ENCODE measurements around the gene UMAD1. TPM values are rescaled to one million over a fixed set of nuclear protein-coding genes. Genes with fewer than 3 reads are reported as not detected.

UMAD1 gene
- total and polyA plus RNA-seq, 2 experiments from 2014 or later, result 8.4 to 12.4 TPM

DNA sequence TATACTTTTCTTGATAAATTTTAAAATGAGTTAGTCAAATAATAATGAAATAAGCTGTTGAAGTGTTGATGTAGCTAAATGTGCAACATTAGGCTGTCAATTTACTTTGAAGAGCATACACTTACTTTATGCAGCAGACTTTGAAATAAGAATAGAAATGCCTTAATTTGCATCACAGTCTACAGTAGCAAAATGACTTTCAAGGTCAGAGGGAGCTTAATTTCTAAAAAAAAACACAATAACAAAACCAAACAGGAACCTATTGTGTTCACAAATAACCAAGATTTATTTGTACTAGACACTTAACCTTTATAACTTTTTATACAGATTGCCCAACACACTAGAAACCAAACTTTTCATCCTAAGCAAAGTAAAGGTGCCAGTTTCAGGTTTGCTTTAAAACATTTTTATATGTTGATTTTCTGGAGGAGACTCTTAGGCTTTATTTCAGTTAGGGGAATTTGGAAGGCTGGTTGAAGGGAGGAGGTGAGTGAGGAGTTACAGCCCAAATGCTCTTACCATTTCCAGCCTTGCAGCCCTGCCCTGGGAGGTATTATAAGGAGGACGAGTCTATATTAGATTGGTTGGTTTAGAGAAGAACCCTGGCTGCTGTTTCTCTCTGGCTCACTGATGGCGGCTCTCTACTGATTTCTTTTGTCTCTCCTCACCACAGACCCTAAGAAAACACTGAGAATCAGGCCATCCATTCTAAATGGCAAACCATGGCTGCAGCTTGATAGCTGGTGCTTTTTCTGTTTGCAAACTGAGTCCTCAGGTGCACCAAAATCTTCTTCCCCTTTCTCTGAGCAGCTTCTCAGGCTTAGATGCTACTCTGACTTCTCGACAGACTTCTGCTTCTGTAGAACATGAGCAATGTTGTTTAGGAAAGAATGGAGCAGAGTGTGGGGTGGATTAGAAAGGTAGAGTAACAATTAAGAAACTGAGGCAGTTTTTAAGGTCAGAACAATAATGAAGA is 133.1 kb downstream of the UMAD1 start (continued):
- TF ChIP-seq, protein P1, sequence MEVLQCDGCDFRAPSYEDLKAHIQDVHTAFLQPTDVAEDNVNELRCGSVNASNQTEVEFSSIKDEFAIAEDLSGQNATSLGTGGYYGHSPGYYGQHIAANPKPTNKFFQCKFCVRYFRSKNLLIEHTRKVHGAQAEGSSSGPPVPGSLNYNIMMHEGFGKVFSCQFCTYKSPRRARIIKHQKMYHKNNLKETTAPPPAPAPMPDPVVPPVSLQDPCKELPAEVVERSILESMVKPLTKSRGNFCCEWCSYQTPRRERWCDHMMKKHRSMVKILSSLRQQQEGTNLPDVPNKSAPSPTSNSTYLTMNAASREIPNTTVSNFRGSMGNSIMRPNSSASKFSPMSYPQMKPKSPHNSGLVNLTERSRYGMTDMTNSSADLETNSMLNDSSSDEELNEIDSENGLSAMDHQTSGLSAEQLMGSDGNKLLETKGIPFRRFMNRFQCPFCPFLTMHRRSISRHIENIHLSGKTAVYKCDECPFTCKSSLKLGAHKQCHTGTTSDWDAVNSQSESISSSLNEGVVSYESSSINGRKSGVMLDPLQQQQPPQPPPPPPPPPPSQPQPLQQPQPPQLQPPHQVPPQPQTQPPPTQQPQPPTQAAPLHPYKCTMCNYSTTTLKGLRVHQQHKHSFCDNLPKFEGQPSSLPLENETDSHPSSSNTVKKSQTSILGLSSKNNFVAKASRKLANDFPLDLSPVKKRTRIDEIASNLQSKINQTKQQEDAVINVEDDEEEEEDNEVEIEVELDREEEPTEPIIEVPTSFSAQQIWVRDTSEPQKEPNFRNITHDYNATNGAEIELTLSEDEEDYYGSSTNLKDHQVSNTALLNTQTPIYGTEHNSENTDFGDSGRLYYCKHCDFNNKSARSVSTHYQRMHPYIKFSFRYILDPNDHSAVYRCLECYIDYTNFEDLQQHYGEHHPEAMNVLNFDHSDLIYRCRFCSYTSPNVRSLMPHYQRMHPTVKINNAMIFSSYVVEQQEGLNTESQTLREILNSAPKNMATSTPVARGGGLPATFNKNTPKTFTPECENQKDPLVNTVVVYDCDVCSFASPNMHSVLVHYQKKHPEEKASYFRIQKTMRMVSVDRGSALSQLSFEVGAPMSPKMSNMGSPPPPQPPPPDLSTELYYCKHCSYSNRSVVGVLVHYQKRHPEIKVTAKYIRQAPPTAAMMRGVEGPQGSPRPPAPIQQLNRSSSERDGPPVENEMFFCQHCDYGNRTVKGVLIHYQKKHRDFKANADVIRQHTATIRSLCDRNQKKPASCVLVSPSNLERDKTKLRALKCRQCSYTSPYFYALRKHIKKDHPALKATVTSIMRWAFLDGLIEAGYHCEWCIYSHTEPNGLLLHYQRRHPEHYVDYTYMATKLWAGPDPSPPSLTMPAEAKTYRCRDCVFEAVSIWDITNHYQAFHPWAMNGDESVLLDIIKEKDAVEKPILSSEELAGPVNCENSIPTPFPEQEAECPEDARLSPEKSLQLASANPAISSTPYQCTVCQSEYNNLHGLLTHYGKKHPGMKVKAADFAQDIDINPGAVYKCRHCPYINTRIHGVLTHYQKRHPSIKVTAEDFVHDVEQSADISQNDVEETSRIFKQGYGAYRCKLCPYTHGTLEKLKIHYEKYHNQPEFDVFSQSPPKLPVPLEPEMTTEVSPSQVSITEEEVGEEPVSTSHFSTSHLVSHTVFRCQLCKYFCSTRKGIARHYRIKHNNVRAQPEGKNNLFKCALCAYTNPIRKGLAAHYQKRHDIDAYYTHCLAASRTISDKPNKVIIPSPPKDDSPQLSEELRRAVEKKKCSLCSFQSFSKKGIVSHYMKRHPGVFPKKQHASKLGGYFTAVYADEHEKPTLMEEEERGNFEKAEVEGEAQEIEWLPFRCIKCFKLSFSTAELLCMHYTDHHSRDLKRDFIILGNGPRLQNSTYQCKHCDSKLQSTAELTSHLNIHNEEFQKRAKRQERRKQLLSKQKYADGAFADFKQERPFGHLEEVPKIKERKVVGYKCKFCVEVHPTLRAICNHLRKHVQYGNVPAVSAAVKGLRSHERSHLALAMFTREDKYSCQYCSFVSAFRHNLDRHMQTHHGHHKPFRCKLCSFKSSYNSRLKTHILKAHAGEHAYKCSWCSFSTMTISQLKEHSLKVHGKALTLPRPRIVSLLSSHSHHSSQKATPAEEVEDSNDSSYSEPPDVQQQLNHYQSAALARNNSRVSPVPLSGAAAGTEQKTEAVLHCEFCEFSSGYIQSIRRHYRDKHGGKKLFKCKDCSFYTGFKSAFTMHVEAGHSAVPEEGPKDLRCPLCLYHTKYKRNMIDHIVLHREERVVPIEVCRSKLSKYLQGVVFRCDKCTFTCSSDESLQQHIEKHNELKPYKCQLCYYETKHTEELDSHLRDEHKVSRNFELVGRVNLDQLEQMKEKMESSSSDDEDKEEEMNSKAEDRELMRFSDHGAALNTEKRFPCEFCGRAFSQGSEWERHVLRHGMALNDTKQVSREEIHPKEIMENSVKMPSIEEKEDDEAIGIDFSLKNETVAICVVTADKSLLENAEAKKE (CRISPR knock-in tag; IDR thresholded peaks at IDR 0.05), result no peak
- TF ChIP-seq STAT1 (IDR thresholded peaks at IDR 0.05; ENCODE audit: unreplicated experiment) (no peak), POLR2AphosphoS5 (IDR thresholded peaks at IDR 0.05; ENCODE audit: low read depth) (no peak), ZNF331 (CRISPR knock-in tag; IDR thresholded peaks at IDR 0.05; ENCODE audit: low read depth) (no peak), JUNB (IDR thresholded peaks at IDR 0.05; ENCODE audit: unreplicated experiment) (no peak), CREB1 (CRISPR knock-in tag; IDR thresholded peaks at IDR 0.05; ENCODE audit: low read depth) (no peak)
- TF ChIP-seq, protein P2, sequence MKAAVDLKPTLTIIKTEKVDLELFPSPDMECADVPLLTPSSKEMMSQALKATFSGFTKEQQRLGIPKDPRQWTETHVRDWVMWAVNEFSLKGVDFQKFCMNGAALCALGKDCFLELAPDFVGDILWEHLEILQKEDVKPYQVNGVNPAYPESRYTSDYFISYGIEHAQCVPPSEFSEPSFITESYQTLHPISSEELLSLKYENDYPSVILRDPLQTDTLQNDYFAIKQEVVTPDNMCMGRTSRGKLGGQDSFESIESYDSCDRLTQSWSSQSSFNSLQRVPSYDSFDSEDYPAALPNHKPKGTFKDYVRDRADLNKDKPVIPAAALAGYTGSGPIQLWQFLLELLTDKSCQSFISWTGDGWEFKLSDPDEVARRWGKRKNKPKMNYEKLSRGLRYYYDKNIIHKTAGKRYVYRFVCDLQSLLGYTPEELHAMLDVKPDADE (IDR thresholded peaks at IDR 0.05), result no peak

DNA sequence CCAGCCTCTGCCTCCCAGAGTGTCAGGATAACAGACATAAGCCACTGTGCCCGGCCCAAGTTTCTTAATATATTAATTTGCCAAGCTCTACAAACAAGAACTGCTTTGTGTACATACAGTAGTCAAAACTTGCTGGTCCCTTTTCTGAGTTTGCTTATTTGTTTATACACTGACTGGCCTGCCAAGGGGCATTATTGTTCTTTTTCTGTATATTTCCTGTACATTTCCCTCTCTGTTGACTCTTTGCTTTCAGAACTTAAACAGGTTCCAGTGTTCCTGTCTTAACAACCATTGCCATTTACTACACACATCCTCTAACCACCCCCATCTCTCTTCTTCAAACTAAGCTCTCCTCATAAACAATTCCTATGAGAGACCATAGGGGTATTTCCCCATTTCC is 139.3 kb downstream of the UMAD1 start:
- DNase-seq (ENCODE audit: low spot score) (no peak), ATAC-seq (no peak)
- Mint-ChIP-seq H3K4me1 (peaks cover 6% of the 10 kb centered on the region), H3K27me3 (ENCODE audit: insufficient read depth, low read depth, poor library complexity) (no peaks in the 10 kb centered on the region), H3K4me3 (no peak overlapping the region), H3K9me3 (no peaks in the 10 kb centered on the region), H3K36me3 (ENCODE audit: low read depth) (no peaks in the 10 kb centered on the region), H3K27ac (peak overlapping the region; percentile 0; the same call in 1 of the 2 replicates)
- H3K79me2 ChIP-seq (replicated peaks; ENCODE audit: insufficient read depth), result no peaks in the 10 kb centered on the region
- H4K20me1 ChIP-seq (replicated peaks; ENCODE audit: insufficient read depth), result no peaks in the 10 kb centered on the region
- H3K4me1 ChIP-seq (ENCODE audit: insufficient read depth), result no peaks in the 10 kb centered on the region
- H3K4me3 ChIP-seq, result no peak overlapping the region
- H2AFZ ChIP-seq, result no peak overlapping the region
- H3F3A ChIP-seq (replicated peaks; ENCODE audit: low read depth), result no peaks in the 10 kb centered on the region
- H3K27me3 ChIP-seq (ENCODE audit: insufficient read depth), result no peaks in the 10 kb centered on the region
- H3K27ac ChIP-seq (ENCODE audit: low read depth), result no peak overlapping the region
- no peak overlapping the region for H3K4me2 ChIP-seq
- H3K36me3 ChIP-seq (ENCODE audit: insufficient read depth), result no peaks in the 10 kb centered on the region
- H3K9me2 ChIP-seq (ENCODE audit: insufficient read depth), result peaks cover 2% of the 10 kb centered on the region; the same call in 1 of the 2 replicates
- TF ChIP-seq, protein P3, sequence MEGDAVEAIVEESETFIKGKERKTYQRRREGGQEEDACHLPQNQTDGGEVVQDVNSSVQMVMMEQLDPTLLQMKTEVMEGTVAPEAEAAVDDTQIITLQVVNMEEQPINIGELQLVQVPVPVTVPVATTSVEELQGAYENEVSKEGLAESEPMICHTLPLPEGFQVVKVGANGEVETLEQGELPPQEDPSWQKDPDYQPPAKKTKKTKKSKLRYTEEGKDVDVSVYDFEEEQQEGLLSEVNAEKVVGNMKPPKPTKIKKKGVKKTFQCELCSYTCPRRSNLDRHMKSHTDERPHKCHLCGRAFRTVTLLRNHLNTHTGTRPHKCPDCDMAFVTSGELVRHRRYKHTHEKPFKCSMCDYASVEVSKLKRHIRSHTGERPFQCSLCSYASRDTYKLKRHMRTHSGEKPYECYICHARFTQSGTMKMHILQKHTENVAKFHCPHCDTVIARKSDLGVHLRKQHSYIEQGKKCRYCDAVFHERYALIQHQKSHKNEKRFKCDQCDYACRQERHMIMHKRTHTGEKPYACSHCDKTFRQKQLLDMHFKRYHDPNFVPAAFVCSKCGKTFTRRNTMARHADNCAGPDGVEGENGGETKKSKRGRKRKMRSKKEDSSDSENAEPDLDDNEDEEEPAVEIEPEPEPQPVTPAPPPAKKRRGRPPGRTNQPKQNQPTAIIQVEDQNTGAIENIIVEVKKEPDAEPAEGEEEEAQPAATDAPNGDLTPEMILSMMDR (conservative IDR thresholded peaks at IDR 0.05; ENCODE audit: low read depth in 2 of 2), result no peak
- TF ChIP-seq STAT1 (IDR thresholded peaks at IDR 0.05; ENCODE audit: unreplicated experiment), result no peak
- no peak for TF ChIP-seq EZH2 (IDR thresholded peaks at IDR 0.05; ENCODE audit: low read depth, unreplicated experiment)
- no peak for TF ChIP-seq JUNB (IDR thresholded peaks at IDR 0.05; ENCODE audit: unreplicated experiment)
